Trophoblast cell (in vitro differentiated cells and primary cell): ENCODE measurements around the gene CRIM1.

ENCODE experiments used
- DNase-seq, 2 donors: peaks; one replicate each; pipeline ENCODE4 v3.0.0-alpha.2; 2016
- H2AFZ ChIP-seq: 2 replicates; pipeline ENCODE4 v1.6.1; 2013; ENCODE audit warnings: low read length, moderate library complexity, mild to moderate bottlenecking; ENCODE audit not compliant: insufficient read depth, poor library complexity
- H2AK5ac ChIP-seq: 2 replicates; pipeline ENCODE4 v1.6.1; 2013; ENCODE audit warnings: mild to moderate bottlenecking, low read length
- H2BK120ac ChIP-seq: 2 replicates; pipeline ENCODE4 v1.6.1; 2013; ENCODE audit warnings: low read length, mild to moderate bottlenecking, moderate library complexity; ENCODE audit not compliant: insufficient read depth, poor library complexity
- H2BK12ac ChIP-seq: 2 replicates; pipeline ENCODE4 v1.6.1; 2013; ENCODE audit warnings: mild to moderate bottlenecking, low read length, moderate library complexity
- H2BK5ac ChIP-seq: 2 replicates; pipeline ENCODE4 v1.6.1; 2013; ENCODE audit warnings: low read length, low read depth, moderate library complexity, mild to moderate bottlenecking; ENCODE audit not compliant: poor library complexity
- H3K14ac ChIP-seq: 2 replicates; pipeline ENCODE4 v1.6.1; 2013; ENCODE audit warnings: mild to moderate bottlenecking, low read length
- H3K18ac ChIP-seq: 2 replicates; pipeline ENCODE4 v1.6.1; 2013; ENCODE audit warnings: mild to moderate bottlenecking, low read length
- H3K23ac ChIP-seq: 2 replicates; pipeline ENCODE4 v1.6.1; 2013; ENCODE audit warnings: low read length
- H3K27ac ChIP-seq: 2 replicates; pipeline ENCODE4 v1.5.1; 2013; ENCODE audit warnings: low read depth, mild to moderate bottlenecking, inconsistent platforms, low read length, moderate library complexity
- H3K27me3 ChIP-seq: 2 replicates; pipeline ENCODE4 v1.6.1; 2013; ENCODE audit warnings: inconsistent platforms, mild to moderate bottlenecking, low read length, moderate library complexity; ENCODE audit not compliant: insufficient read depth
- H3K36me3 ChIP-seq, 2 experiments: 1 replicate in 1 of 2; 2 replicates in 1 of 2; pipeline ENCODE4 v1.6.1; 2013; ENCODE audit warnings: low read length in 2 of 2, mild to moderate bottlenecking in 2 of 2, moderate library complexity in 1 of 2; ENCODE audit not compliant: insufficient read depth in 2 of 2, control insufficient read depth in 1 of 2
- H3K4ac ChIP-seq: 2 replicates; pipeline ENCODE4 v1.6.1; 2013; ENCODE audit warnings: low read depth, mild to moderate bottlenecking, low read length, moderate library complexity
- H3K4me1 ChIP-seq, 2 experiments: 1 replicate in 1 of 2; 2 replicates in 1 of 2; pipeline ENCODE4 v1.6.1; 2013; ENCODE audit warnings: low read length in 2 of 2, mild to moderate bottlenecking in 2 of 2, moderate library complexity in 1 of 2; ENCODE audit not compliant: insufficient read depth in 2 of 2, control insufficient read depth in 1 of 2
- H3K4me2 ChIP-seq: 2 replicates; pipeline ENCODE4 v1.6.1; 2013; ENCODE audit warnings: inconsistent platforms, mild to moderate bottlenecking, low read length, moderate library complexity
- H3K4me3 ChIP-seq: 2 replicates; pipeline ENCODE4 v1.5.1; 2013; ENCODE audit warnings: mild to moderate bottlenecking, low read depth, low read length, inconsistent platforms
- H3K79me1 ChIP-seq: one replicate; pipeline ENCODE4 v1.6.1; 2013; ENCODE audit warnings: low read length
- H3K79me2 ChIP-seq: 2 replicates; pipeline ENCODE4 v1.6.1; 2013; ENCODE audit warnings: low read length, mild to moderate bottlenecking; ENCODE audit not compliant: control insufficient read depth, insufficient read depth, poor library complexity
- H3K9ac ChIP-seq: 2 replicates; pipeline ENCODE4 v1.6.1; 2013; ENCODE audit warnings: mild to moderate bottlenecking, low read length
- H3K9me3 ChIP-seq: 2 replicates; pipeline ENCODE4 v1.6.1; 2013; ENCODE audit warnings: low read depth, mild to moderate bottlenecking, control low read depth, inconsistent platforms, low read length; ENCODE audit not compliant: insufficient read depth
- H4K12ac ChIP-seq: 2 replicates; pipeline ENCODE4 v1.6.1; 2013; ENCODE audit warnings: low read depth, mild to moderate bottlenecking, low read length, moderate library complexity
- H4K8ac ChIP-seq: 2 replicates; pipeline ENCODE4 v1.6.1; 2013; ENCODE audit warnings: low read depth, mild to moderate bottlenecking, low read length, moderate library complexity
- H4K91ac ChIP-seq: one replicate; pipeline ENCODE4 v1.6.1; 2013; ENCODE audit warnings: low read depth, mild to moderate bottlenecking, low read length, moderate library complexity
- WGBS: extraction: QIAGEN DNeasy Blood & Tissue Kit; methylation state at CpG from one replicate; pipeline ENCODE4 v1.1.7; 2013; ENCODE audit warnings: missing lambda C conversion rate; ENCODE audit not compliant: insufficient read length, insufficient coverage; ENCODE audit errors: extremely low coverage; 5-methylcytosine and 5-hydroxymethylcytosine counted together

Gene CRIM1

DNA sequence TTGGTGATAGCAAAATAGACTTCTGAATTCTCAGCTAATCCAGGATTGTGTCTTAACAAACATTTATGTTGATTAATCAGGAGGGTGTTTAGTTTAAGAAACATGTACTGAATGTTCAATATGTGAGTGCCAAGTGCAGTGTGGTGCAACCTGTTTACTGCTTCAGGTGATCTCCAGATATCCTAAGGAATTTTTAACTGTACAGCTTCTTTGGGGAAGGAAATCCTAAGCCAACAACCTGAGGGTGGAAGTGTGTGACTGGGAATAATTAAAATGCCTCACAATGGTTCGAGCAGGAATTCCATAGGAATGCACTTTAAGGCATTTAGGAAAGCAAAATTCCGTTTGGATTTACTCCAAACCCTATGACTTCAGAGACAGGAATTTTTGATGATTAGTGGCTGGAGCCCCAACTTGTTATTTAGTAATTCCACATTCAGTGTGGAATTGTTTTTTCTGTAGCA, 16.4 kb downstream of the CRIM1 start:
- no peak overlapping the region for H2BK12ac ChIP-seq
- peak; percentile 73 to 89 for DNase-seq
- no peaks in the 10 kb centered on the region for H3K9me3 ChIP-seq
- H3K27ac ChIP-seq, result peak overlapping the region; percentile 37
- H3K79me1 ChIP-seq, result peaks cover 23% of the 10 kb centered on the region
- H3K36me3 ChIP-seq, result peaks cover 0 to 3% of the 10 kb centered on the region in 2 experiments
- H3K18ac ChIP-seq, result no peak overlapping the region
- WGBS, result no CpG with 5 or more reads among the region's 2 CpGs
- no peaks in the 10 kb centered on the region for H3K27me3 ChIP-seq
- no peak overlapping the region for H4K8ac ChIP-seq
- peaks cover 19% of the 10 kb centered on the region for H3K79me2 ChIP-seq
- H4K12ac ChIP-seq, result no peak overlapping the region
- no peak overlapping the region for H2BK5ac ChIP-seq
- peaks cover 26 to 34% of the 10 kb centered on the region in 2 experiments for H3K4me1 ChIP-seq
- no peak overlapping the region for H3K14ac ChIP-seq
- H4K91ac ChIP-seq, result no peak overlapping the region
- no peak overlapping the region for H3K23ac ChIP-seq
- H2BK120ac ChIP-seq, result no peak overlapping the region
- H3K4me3 ChIP-seq, result no peak overlapping the region
- H3K4me2 ChIP-seq, result no peak overlapping the region
- H3K9ac ChIP-seq, result no peak overlapping the region
- H3K4ac ChIP-seq, result no peak overlapping the region
- H2AFZ ChIP-seq, result no peak overlapping the region
- H2AK5ac ChIP-seq, result no peak overlapping the region

DNA sequence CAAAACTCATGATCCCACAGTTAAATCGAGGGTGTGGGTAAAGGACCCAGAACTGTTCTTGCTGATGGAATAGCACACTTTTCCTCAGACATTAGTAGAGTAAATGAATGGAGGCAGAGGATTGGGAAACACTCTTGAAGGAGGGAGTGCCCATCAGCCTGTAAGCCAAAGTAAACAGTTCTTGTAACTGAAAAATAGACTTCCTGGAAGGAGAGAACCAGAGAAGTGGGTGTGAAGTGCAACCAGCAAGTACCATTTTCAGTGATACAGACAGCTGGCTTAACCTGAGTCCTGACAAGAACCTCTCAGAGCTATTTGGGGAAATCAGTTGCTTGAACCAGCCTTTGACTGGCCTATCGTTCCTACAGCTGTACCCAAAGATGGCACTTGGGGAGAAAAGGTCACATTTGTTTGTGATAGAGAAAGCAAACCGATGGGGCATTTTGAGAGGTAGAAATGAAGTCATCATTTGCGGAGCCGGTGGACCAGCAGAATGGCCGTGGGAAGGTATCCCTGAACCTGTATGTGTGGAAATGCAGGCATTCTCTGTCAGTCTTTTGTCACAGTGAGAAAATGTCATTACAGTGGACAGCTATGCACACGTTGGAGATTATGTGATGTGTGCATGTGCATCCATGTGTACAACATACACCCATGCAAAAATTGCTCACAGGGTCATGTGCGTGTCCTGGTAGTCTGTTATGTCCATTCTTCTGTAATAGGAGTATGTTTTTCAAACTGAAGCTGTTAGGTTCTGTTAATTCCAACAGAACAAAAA, 17.8 kb downstream of the CRIM1 start:
- no peak overlapping the region for H4K8ac ChIP-seq
- peak overlapping the region; percentile 4 for H3K27ac ChIP-seq
- peaks cover 15% of the 10 kb centered on the region for H3K79me2 ChIP-seq
- no peak overlapping the region for H3K9ac ChIP-seq
- peaks cover 21 to 29% of the 10 kb centered on the region in 2 experiments for H3K4me1 ChIP-seq
- DNase-seq, result peak; percentile 64 to 74
- peak overlapping the region; percentile 38 for H3K4ac ChIP-seq
- no peak overlapping the region for H3K23ac ChIP-seq
- no peak overlapping the region for H2AFZ ChIP-seq
- peak overlapping the region; percentile 51 for H2BK5ac ChIP-seq
- H4K91ac ChIP-seq, result peak overlapping the region; percentile 50
- H3K14ac ChIP-seq, result peak overlapping the region; percentile 66
- peaks cover 17% of the 10 kb centered on the region for H3K79me1 ChIP-seq
- peak overlapping the region; percentile 58 for H2BK12ac ChIP-seq
- no peak overlapping the region for H2AK5ac ChIP-seq
- H3K18ac ChIP-seq, result peak overlapping the region; percentile 41
- no peaks in the 10 kb centered on the region for H3K27me3 ChIP-seq
- peak overlapping the region; percentile 60 for H2BK120ac ChIP-seq
- H3K4me3 ChIP-seq, result no peak overlapping the region
- no CpG with 5 or more reads among the region's 8 CpGs for WGBS
- peaks cover 0 to 7% of the 10 kb centered on the region in 2 experiments for H3K36me3 ChIP-seq
- H3K9me3 ChIP-seq, result no peaks in the 10 kb centered on the region
- no peak overlapping the region for H3K4me2 ChIP-seq
- H4K12ac ChIP-seq, result no peak overlapping the region

DNA sequence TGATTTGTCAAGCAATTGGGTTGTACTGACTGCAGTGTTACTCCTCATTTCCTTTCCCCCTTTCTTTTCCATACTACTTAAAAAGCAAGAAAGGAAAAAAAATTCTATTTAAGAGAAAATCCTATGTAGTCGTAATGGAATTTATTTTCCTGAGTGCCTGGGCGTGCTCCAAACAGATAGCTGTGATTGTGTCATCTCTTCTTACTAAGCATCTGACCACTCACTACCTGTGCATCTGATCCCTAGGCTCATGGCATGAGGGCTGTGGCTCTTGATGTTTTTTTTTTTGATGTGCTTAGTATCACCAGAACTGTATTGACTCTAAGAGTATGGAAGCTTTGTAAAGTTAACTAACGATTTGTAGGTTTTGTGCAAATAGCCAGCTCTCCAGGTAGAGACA, 19.0 kb downstream of the CRIM1 start:
- Histone ChIP-seq H3K4me1 (peaks cover 16 to 23% of the 10 kb centered on the region in 2 experiments), H2BK120ac (no peak overlapping the region), H2BK5ac (no peak overlapping the region), H3K27me3 (no peaks in the 10 kb centered on the region), H2BK12ac (no peak overlapping the region), H3K9ac (no peak overlapping the region), H3K18ac (no peak overlapping the region), H3K27ac (no peak overlapping the region), H3K23ac (no peak overlapping the region), H3K14ac (no peak overlapping the region), H3K36me3 (peaks cover 0 to 4% of the 10 kb centered on the region in 2 experiments), H2AFZ (no peak overlapping the region), H4K8ac (no peak overlapping the region), H3K4me3 (no peak overlapping the region), H3K9me3 (no peaks in the 10 kb centered on the region), H3K79me1 (peaks cover 12% of the 10 kb centered on the region), H2AK5ac (no peak overlapping the region), H3K4ac (peak overlapping the region; percentile 61), H4K12ac (no peak overlapping the region), H4K91ac (no peak overlapping the region), H3K4me2 (no peak overlapping the region), H3K79me2 (peaks cover 11% of the 10 kb centered on the region)
- no CpG with 5 or more reads among the region's 3 CpGs for WGBS
- peak; percentile 58 to 79 for DNase-seq

DNA sequence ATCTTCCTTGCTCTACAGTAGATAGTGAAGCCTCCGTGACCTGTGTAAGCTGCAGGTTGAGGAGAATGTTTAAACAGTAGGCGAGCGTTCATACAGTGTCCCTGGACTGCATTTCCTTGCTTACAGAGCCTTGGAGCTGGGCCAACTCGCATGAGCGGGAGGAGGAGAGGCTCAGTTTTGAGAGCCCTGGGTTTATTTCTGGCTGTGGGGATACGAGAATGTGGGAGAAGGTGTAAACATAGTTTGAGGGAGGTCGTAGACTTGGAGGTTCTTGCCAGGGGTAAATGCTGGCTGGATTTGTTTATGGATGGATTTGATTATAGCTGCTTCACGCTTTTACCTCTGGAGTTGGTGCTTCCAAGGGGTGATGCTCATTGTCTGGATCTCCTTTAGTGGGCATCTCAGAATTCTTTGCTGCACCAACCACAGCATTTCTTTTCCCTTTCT, 20.8 kb downstream of the CRIM1 start:
- no CpG with 5 or more reads among the region's 8 CpGs for WGBS
- no peak overlapping the region for H2AK5ac ChIP-seq

More for the DNA sequence above, 20.8 kb downstream of the CRIM1 start:
- Histone ChIP-seq H2AFZ (no peak overlapping the region), H3K18ac (no peak overlapping the region), H3K4me2 (no peak overlapping the region), H2BK120ac (no peak overlapping the region), H2BK12ac (no peak overlapping the region), H4K12ac (no peak overlapping the region), H4K91ac (no peak overlapping the region), H3K79me1 (peaks cover 8% of the 10 kb centered on the region), H3K9ac (no peak overlapping the region), H3K4ac (peak overlapping the region; percentile 61), H3K4me1 (peaks cover 18 to 26% of the 10 kb centered on the region in 2 experiments), H3K27ac (no peak overlapping the region), H3K9me3 (no peaks in the 10 kb centered on the region), H3K23ac (no peak overlapping the region), H4K8ac (no peak overlapping the region), H3K14ac (no peak overlapping the region), H3K79me2 (peaks cover 9% of the 10 kb centered on the region), H3K4me3 (no peak overlapping the region), H2BK5ac (peak overlapping the region; percentile 49), H3K36me3 (peaks cover 0 to 8% of the 10 kb centered on the region in 2 experiments), H3K27me3 (no peaks in the 10 kb centered on the region)
- DNase-seq, result no peak
